VCaP (cell line): ENCODE results near the gene NR2F1.

Experiments
- H3K27ac ChIP-seq: fragments of 450-650 bp; 2 replicates; pipeline ENCODE4 v1.5.1; 2017
- CTCF ChIP-seq: fragments of 450-650 bp; conservative IDR thresholded peaks from 2 replicates; pipeline ENCODE4 v1.5.1; 2017; ENCODE audit warnings: mild to moderate bottlenecking, moderate library complexity

The NR2F1 gene

GRCh38 chr5:93591323-93591945 is 8.4 kb downstream of the NR2F1 start:
- H3K27ac ChIP-seq, result no peak overlapping the region
- no peak for TF ChIP-seq CTCF

GRCh38 chr5:93592883-93593282 is 9.9 kb downstream of the NR2F1 start:
- no peak for TF ChIP-seq CTCF

GRCh38 chr5:93593476-93594131 is 10.6 kb downstream of the NR2F1 start:
- no peak for TF ChIP-seq CTCF
- no peak overlapping the region for H3K27ac ChIP-seq

More at GRCh38 chr5:93592883-93593282, 9.9 kb downstream of the NR2F1 start:
- no peak overlapping the region for H3K27ac ChIP-seq

GRCh38 chr5:93594591-93595419 is 11.8 kb downstream of the NR2F1 start:
- TF ChIP-seq CTCF, result no peak
- no peak overlapping the region for H3K27ac ChIP-seq

- no peak overlapping the region for H3K27ac ChIP-seq
- TF ChIP-seq CTCF, result no peak
Measured at GRCh38 chr5:93595420-93596147, 12.6 kb downstream of the NR2F1 start.

GRCh38 chr5:93596310-93596675 is 13.3 kb downstream of the NR2F1 start:
- TF ChIP-seq CTCF, result no peak
- no peak overlapping the region for H3K27ac ChIP-seq
